ENCODE results near the gene PDE11A. TPM values are rescaled to one million over a fixed set of nuclear protein-coding genes. Genes with fewer than 3 reads are reported as not detected.

PDE11A gene
- total and polyA plus RNA-seq, 2 donors from 2014 or later = 0.58 to 0.82 TPM

DNA sequence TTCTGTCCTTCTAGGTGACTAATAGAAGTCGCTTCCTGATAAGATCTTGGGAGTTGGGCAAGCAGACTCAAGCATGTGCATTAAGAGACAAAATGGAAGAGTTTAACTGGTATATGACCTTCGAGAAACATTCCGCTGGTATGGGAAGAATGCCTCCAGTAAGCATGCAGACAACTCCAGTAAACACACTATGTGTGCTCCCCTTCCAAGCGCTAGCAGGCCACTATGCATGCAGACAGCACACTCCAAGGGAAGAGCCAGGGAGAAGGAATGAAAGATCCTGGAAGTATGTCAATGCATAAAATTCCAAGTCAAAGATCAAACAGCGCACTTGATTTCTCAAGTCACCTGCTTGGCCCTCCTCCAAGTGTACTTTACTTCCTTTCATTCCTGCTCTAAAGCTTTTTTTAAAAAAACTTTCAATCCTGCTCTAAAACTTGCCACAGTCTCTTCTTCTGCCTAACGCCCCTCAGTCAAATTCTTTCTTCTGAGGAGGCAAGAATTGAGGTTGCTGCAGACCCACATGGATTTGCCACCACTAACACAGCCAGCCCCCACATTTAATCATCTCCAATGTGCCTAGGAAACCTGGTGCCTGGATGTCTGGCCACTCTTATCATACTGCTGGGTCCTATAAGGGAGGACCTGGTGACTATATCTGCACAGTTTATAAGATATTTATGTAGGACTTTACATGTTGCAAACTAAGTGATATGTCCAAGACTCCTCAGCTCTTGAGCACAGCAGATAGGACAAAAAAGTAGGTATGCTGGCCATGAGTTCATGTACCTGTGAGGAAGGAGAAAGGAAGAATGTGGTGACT, 239.8 kb downstream of the PDE11A start:
- Histone ChIP-seq H3K27ac (ENCODE audit: low read depth in 2 of 2, low read length in 2 of 2) (no peak overlapping the region), H3K27me3 (ENCODE audit: control insufficient read depth, insufficient read depth, low read length) (no peaks in the 10 kb centered on the region), H3K36me3 (ENCODE audit: control insufficient read depth in 2 of 3, insufficient read depth in 3 of 3, low read length in 3 of 3) (no peaks in the 10 kb centered on the region), H3K9me3 (ENCODE audit: control insufficient read depth in 2 of 3, insufficient read depth in 1 of 3, low read length in 3 of 3) (peaks cover 0 to 10% (median 0%) of the 10 kb centered on the region in 3 donors), H3K4me1 (ENCODE audit: control insufficient read depth in 2 of 3, insufficient read depth in 2 of 3, low read depth in 1 of 3, low read length in 3 of 3) (peaks cover 0 to 3% (median 0%) of the 10 kb centered on the region in 3 donors), H3K4me3 (ENCODE audit: low read length in 3 of 3) (no peak overlapping the region), H3K9ac (ENCODE audit: low read length in 3 of 3) (no peak overlapping the region)
- TF ChIP-seq, protein P1, sequence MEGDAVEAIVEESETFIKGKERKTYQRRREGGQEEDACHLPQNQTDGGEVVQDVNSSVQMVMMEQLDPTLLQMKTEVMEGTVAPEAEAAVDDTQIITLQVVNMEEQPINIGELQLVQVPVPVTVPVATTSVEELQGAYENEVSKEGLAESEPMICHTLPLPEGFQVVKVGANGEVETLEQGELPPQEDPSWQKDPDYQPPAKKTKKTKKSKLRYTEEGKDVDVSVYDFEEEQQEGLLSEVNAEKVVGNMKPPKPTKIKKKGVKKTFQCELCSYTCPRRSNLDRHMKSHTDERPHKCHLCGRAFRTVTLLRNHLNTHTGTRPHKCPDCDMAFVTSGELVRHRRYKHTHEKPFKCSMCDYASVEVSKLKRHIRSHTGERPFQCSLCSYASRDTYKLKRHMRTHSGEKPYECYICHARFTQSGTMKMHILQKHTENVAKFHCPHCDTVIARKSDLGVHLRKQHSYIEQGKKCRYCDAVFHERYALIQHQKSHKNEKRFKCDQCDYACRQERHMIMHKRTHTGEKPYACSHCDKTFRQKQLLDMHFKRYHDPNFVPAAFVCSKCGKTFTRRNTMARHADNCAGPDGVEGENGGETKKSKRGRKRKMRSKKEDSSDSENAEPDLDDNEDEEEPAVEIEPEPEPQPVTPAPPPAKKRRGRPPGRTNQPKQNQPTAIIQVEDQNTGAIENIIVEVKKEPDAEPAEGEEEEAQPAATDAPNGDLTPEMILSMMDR (IDR thresholded peaks at IDR 0.05; ENCODE audit: borderline replicate concordance, extremely low read depth, insufficient read depth) = no peak
- intact Hi-C loops (cut with DNase I) = no loop called here
- FAIRE-seq = no peak
- no peak for DNase-seq

- Histone ChIP-seq H3K4me1 (ENCODE audit: control insufficient read depth in 2 of 3, insufficient read depth in 2 of 3, low read depth in 1 of 3, low read length in 3 of 3) (peaks cover 0 to 3% (median 0%) of the 10 kb centered on the region in 3 donors), H3K9me3 (ENCODE audit: control insufficient read depth in 2 of 3, insufficient read depth in 1 of 3, low read length in 3 of 3) (peaks cover 0 to 10% (median 0%) of the 10 kb centered on the region in 3 donors), H3K27ac (ENCODE audit: low read depth in 2 of 2, low read length in 2 of 2) (no peak overlapping the region), H3K9ac (ENCODE audit: low read length in 3 of 3) (no peak overlapping the region), H3K27me3 (ENCODE audit: control insufficient read depth, insufficient read depth, low read length) (no peaks in the 10 kb centered on the region), H3K4me3 (ENCODE audit: low read length in 3 of 3) (no peak overlapping the region), H3K36me3 (ENCODE audit: control insufficient read depth in 2 of 3, insufficient read depth in 3 of 3, low read length in 3 of 3) (no peaks in the 10 kb centered on the region)
- FAIRE-seq (no peak), DNase-seq (no peak)
- intact Hi-C loops (cut with DNase I) = no loop called here
- TF ChIP-seq, protein P1 (IDR thresholded peaks at IDR 0.05; ENCODE audit: borderline replicate concordance, extremely low read depth, insufficient read depth) = no peak
Measured at GRCh38 chr2:177830881-177831386, 241.6 kb downstream of the PDE11A start.

DNA sequence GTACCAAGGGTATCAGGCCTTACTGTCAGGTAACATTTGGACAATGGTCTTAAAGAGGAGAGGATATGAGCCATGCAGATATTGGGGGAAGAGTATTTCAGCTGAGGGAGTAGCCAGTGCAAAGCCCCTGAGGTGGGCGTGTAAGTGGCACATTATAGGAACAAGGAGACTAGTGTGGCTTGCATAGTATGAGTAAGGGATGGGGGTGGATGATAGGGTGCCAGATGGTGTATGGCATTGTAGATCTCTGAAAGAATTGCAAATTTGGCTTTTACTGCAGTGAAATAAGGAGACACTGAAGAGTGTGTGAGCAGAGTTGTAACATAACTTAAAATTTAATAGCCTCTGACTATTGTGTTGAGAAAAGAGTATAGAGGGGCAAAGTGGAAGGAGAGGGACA, 244.0 kb downstream of the PDE11A start:
- Histone ChIP-seq H3K4me3 (ENCODE audit: low read length in 3 of 3) (no peak overlapping the region), H3K27ac (ENCODE audit: low read depth in 2 of 2, low read length in 2 of 2) (no peak overlapping the region), H3K36me3 (ENCODE audit: control insufficient read depth in 2 of 3, insufficient read depth in 3 of 3, low read length in 3 of 3) (no peaks in the 10 kb centered on the region), H3K4me1 (ENCODE audit: control insufficient read depth in 2 of 3, insufficient read depth in 2 of 3, low read depth in 1 of 3, low read length in 3 of 3) (peaks cover 0 to 3% (median 0%) of the 10 kb centered on the region in 3 donors), H3K27me3 (ENCODE audit: control insufficient read depth, insufficient read depth, low read length) (no peaks in the 10 kb centered on the region), H3K9me3 (ENCODE audit: control insufficient read depth in 2 of 3, insufficient read depth in 1 of 3, low read length in 3 of 3) (peaks cover 0 to under 1% (median 0%) of the 10 kb centered on the region in 3 donors), H3K9ac (ENCODE audit: low read length in 3 of 3) (no peak overlapping the region)
- intact Hi-C loops (cut with DNase I) = no loop called here
- TF ChIP-seq, protein P1 (IDR thresholded peaks at IDR 0.05; ENCODE audit: borderline replicate concordance, extremely low read depth, insufficient read depth) = no peak
- DNase-seq = no peak
- FAIRE-seq = no peak

Data from kidney (tissue), 14 donors.